H1 (cell line): ENCODE measurements around the gene PTPMT1. TPM values are rescaled to one million over a fixed set of nuclear protein-coding genes. Genes with fewer than 3 reads are reported as not detected.

Experiments
- polyA plus RNA-seq, 7 experiments: library from polyadenylated mRNA; depleted of rRNA in 3 of 7; stranded (reverse) in 5 of 7; unstranded in 2 of 7; fragments of >200 nt in 5 of 7; fragments of 200-250 nt in 2 of 7; gene quantifications; 1 replicate in 5 of 7; 2 replicates in 1 of 7; 4 replicates in 1 of 7; pipeline versions ENCODE4 v1.2.1 to v1.2.3, GENCODE V29; 2011 to 2013; ENCODE audit warnings: missing spikeins in 2 of 7, mixed read lengths in 2 of 7
- small RNA-seq: library from polyadenylated mRNA; stranded (forward); fragments of <200 nt; extraction: miRNeasy Mini kit (QIAGEN cat#:217004); gene quantifications from one replicate; pipeline ENCODE3, GENCODE V24; 2013; ENCODE audit not compliant: insufficient read depth
- total RNA-seq: library from RNA; stranded (reverse); fragmentation: NEBNext Ultra II Directional; extraction: Animal tissue kit (Norgen Biotek cat#: 25700); gene quantifications from 2 replicates; pipeline ENCODE4 v1.2.1, GENCODE V29; 2021

Gene PTPMT1
- total and polyA plus RNA-seq, 2 of the 8 experiments (the other 6 are each of a cell fraction or from before 2014, with no cell fraction given): 44.8 to 105 TPM

Small RNA genes lying within 50 kb of the gene (small RNA-seq; reads per million reads assigned to genes)
- not detected for gene RN7SL652P
- not detected for gene RNU5E-10P

Other genes with a start within 250 kb of the PTPMT1 start
- not detected in 2 replicates for gene MYBPC3, start 212.9 kb upstream of the PTPMT1 start, total RNA-seq
- gene MYBPC3, start 212.9 kb upstream of the PTPMT1 start, polyA plus RNA-seq (2011; rRNA removed): 0.02 and 0.05 TPM in 2 replicates
- not detected in 2 replicates for gene SPI1, start 187.1 kb upstream of the PTPMT1 start, total RNA-seq
- 0.12 and 0.28 TPM in 2 replicates for gene SPI1, start 187.1 kb upstream of the PTPMT1 start, polyA plus RNA-seq (2011; rRNA removed)
- 20.9 and 23.2 TPM in 2 replicates for gene SLC39A13, start 157.0 kb upstream of the PTPMT1 start, total RNA-seq
- gene SLC39A13, start 157.0 kb upstream of the PTPMT1 start, polyA plus RNA-seq (2011; rRNA removed): 30.0 and 42.9 TPM in 2 replicates
- 159 and 160 TPM in 2 replicates for gene PSMC3, start 139.2 kb upstream of the PTPMT1 start, total RNA-seq
- gene PSMC3, start 139.2 kb upstream of the PTPMT1 start, polyA plus RNA-seq (2011; rRNA removed): 105 and 114 TPM in 2 replicates
- gene RAPSN, start 116.5 kb upstream of the PTPMT1 start, total RNA-seq: 0.34 TPM in 1 of 2 replicates, not detected in the other
- gene RAPSN, start 116.5 kb upstream of the PTPMT1 start, polyA plus RNA-seq (2011; rRNA removed): 0.05 and 0.06 TPM in 2 replicates
- gene CELF1, start 12.5 kb upstream of the PTPMT1 start, total RNA-seq: 194 and 197 TPM in 2 replicates
- 114 and 131 TPM in 2 replicates for gene CELF1, start 12.5 kb upstream of the PTPMT1 start, polyA plus RNA-seq (2011; rRNA removed)
- gene KBTBD4, start 13.4 kb downstream of the PTPMT1 start, total RNA-seq: 12.0 and 14.0 TPM in 2 replicates
- gene KBTBD4, start 13.4 kb downstream of the PTPMT1 start, polyA plus RNA-seq (2011; rRNA removed): 15.8 and 19.5 TPM in 2 replicates
- 135 and 136 TPM in 2 replicates for gene NDUFS3, start 13.5 kb downstream of the PTPMT1 start, total RNA-seq
- gene NDUFS3, start 13.5 kb downstream of the PTPMT1 start, polyA plus RNA-seq (2011; rRNA removed): 201 and 241 TPM in 2 replicates
- gene FAM180B, start 21.1 kb downstream of the PTPMT1 start, total RNA-seq: not detected in 2 replicates
- 0.09 TPM in 1 of 2 replicates, not detected in the other for gene FAM180B, start 21.1 kb downstream of the PTPMT1 start, polyA plus RNA-seq (2011; rRNA removed)
- 3.5 and 6.0 TPM in 2 replicates for gene C1QTNF4, start 28.8 kb downstream of the PTPMT1 start, total RNA-seq
- 3.9 and 4.8 TPM in 2 replicates for gene C1QTNF4, start 28.8 kb downstream of the PTPMT1 start, polyA plus RNA-seq (2011; rRNA removed)
- gene MTCH2, start 77.0 kb downstream of the PTPMT1 start, total RNA-seq: 157 and 167 TPM in 2 replicates
- 126 and 171 TPM in 2 replicates for gene MTCH2, start 77.0 kb downstream of the PTPMT1 start, polyA plus RNA-seq (2011; rRNA removed)
- 2.1 and 5.3 TPM in 2 replicates for gene AGBL2, start 149.8 kb downstream of the PTPMT1 start, total RNA-seq
- 6.5 and 7.1 TPM in 2 replicates for gene AGBL2, start 149.8 kb downstream of the PTPMT1 start, polyA plus RNA-seq (2011; rRNA removed)
- gene FNBP4, start 201.7 kb downstream of the PTPMT1 start, total RNA-seq: 73.1 and 78.5 TPM in 2 replicates
- gene FNBP4, start 201.7 kb downstream of the PTPMT1 start, polyA plus RNA-seq (2011; rRNA removed): 85.7 and 87.8 TPM in 2 replicates